K562 (cell line): Measurements from ENCODE around the gene PI16. TPM values are rescaled to one million over a fixed set of nuclear protein-coding genes. Genes with fewer than 3 reads are reported as not detected.

Experiments
- ATAC-seq: fragments of 200-7000 bp; cut with Tn5 transposase; 3 replicates; pipeline ENCODE4 v1.9.1; 2020; ENCODE audit warnings: moderate library complexity
- BruUV-seq: library from RNA; stranded (reverse); fragments of 400-500 nt; replicated peaks from 2 replicates; lab custom pipeline; 2021; lab: Mats Ljungman, UMichigan
- CTCF ChIA-PET: fragments of 300-600 bp; formaldehyde crosslinking; extraction: SDS; loops from one replicate; lab custom pipeline; 2021; ENCODE audit warnings: low intra/inter-chr PET ratio; lab: Yijun Ruan, JAX
- POLR2A ChIA-PET: fragments of 300-600, 350-650 bp; sonication (Branson Sonifier 250); formaldehyde crosslinking; extraction: SDS; loops from one replicate; lab custom pipeline; 2021; ENCODE audit warnings: antibody characterized with exemption, inconsistent platforms; lab: Yijun Ruan, JAX
- DNase-seq, 4 experiments: peaks; one replicate each; pipeline versions ENCODE4 v3.0.0 to v3.0.0-alpha.2; 2011 to 2018; ENCODE audit warnings: low spot score in 3 of 4, mixed read lengths in 3 of 4; ENCODE audit errors: extremely low read depth in 1 of 4
- FAIRE-seq: peaks from 2 replicates; lab custom pipeline; 2011; peaks lifted over from hg19 to GRCh38; lab: Jason Lieb, UNC
- H2AFZ ChIP-seq: 2 replicates; pipeline ENCODE4 v1.6.0; 2011; ENCODE audit warnings: low read depth, low read length, control low read depth, inconsistent platforms
- H3K27ac ChIP-seq: fragments of 200-600 bp; 3 replicates; pipeline ENCODE4 v1.8.0; 2011; ENCODE audit warnings: low read depth, mild to moderate bottlenecking, control low read depth, inconsistent platforms, low read length, moderate library complexity, mixed read lengths; ENCODE audit errors: extremely low read depth
- H3K27me3 ChIP-seq, 2 experiments: fragments of 300-600 bp in 1 of 2; 2 replicates in 1 of 2; 3 replicates in 1 of 2; pipeline versions ENCODE4 v1.6.0 to v1.8.0; 2011; ENCODE audit warnings: inconsistent platforms in 2 of 2, low read length in 2 of 2, mild to moderate bottlenecking in 1 of 2, mixed read lengths in 1 of 2, moderate library complexity in 1 of 2; ENCODE audit not compliant: control insufficient read depth in 2 of 2, insufficient read depth in 2 of 2
- H3K36me3 ChIP-seq: fragments of 300-600 bp; 3 replicates; pipeline ENCODE4 v1.8.0; 2011; ENCODE audit warnings: mild to moderate bottlenecking, low read length, inconsistent platforms; ENCODE audit not compliant: control insufficient read depth, insufficient read depth
- H3K4me1 ChIP-seq, 2 experiments: fragments of 200-600 bp in 1 of 2; replicated peaks in 1 of 2; 2 replicates in 1 of 2; 3 replicates in 1 of 2; pipeline versions ENCODE4 v1.5.1 to v1.8.0; 2011; ENCODE audit warnings: inconsistent platforms in 2 of 2, low read length in 2 of 2, mild to moderate bottlenecking in 1 of 2, mixed read lengths in 1 of 2, moderate library complexity in 1 of 2; ENCODE audit not compliant: control insufficient read depth in 2 of 2, insufficient read depth in 2 of 2
- H3K4me2 ChIP-seq: 2 replicates; pipeline ENCODE4 v1.6.1; 2011; ENCODE audit warnings: low read length, control low read depth, inconsistent platforms, mixed read lengths; ENCODE audit not compliant: insufficient read depth
- H3K4me3 ChIP-seq: fragments of 200-600 bp; sonication (generic), shearing (Covaris generic); 2 replicates; pipeline ENCODE4 v1.5.1; 2016; ENCODE audit warnings: control low read depth, inconsistent platforms
- H3K79me2 ChIP-seq: fragments of 200-600 bp; 3 replicates; pipeline ENCODE4 v1.8.0; 2011; ENCODE audit warnings: low read length, inconsistent platforms; ENCODE audit not compliant: control insufficient read depth, insufficient read depth
- H3K9ac ChIP-seq, 2 experiments: 2 replicates each; pipeline versions ENCODE4 v1.6.0 to v1.6.1; 2011; ENCODE audit warnings: low read depth in 2 of 2, low read length in 2 of 2, control low read depth in 1 of 2, inconsistent platforms in 1 of 2, mild to moderate bottlenecking in 1 of 2, mixed read lengths in 1 of 2; ENCODE audit not compliant: insufficient read depth in 1 of 2
- H3K9me1 ChIP-seq: one replicate; pipeline ENCODE4 v1.6.0; 2011; ENCODE audit warnings: inconsistent platforms, mild to moderate bottlenecking, low read length, moderate library complexity; ENCODE audit not compliant: control insufficient read depth, insufficient read depth
- H3K9me3 ChIP-seq: replicated peaks from 2 replicates; pipeline ENCODE4 v1.5.1; 2011; ENCODE audit warnings: low read depth, low read length, inconsistent platforms; ENCODE audit not compliant: control insufficient read depth, insufficient read depth
- H4K20me1 ChIP-seq: replicated peaks from 2 replicates; pipeline ENCODE4 v1.6.1; 2011; ENCODE audit warnings: low read length, inconsistent platforms, mixed read lengths; ENCODE audit not compliant: control insufficient read depth, insufficient read depth
- CEBPB ChIP-seq: fragments of 450-650 bp; IDR thresholded peaks from 2 replicates; pipeline ENCODE4 v1.6.1; 2016; ENCODE audit warnings: missing genetic modification characterization, missing compliant biosample characterization
- GATA2 ChIP-seq: sonication (generic); formaldehyde crosslinking; IDR thresholded peaks from 2 replicates; pipeline ENCODE4 v1.4.0; 2020; ENCODE audit warnings: mild to moderate bottlenecking, missing genetic modification reagents
- MYC ChIP-seq, 2 experiments: fragments of 250-450 bp in 1 of 2; sonication (Bioruptor Pico) in 1 of 2; IDR thresholded peaks; 2 replicates each; pipeline versions ENCODE4 v1.5.1 to v1.6.1; 2012 to 2021; ENCODE audit warnings: low read depth in 2 of 2, borderline replicate concordance in 1 of 2, improper control_type of control experiment in 1 of 2, low read length in 1 of 2, mild to moderate bottlenecking in 1 of 2, moderate library complexity in 1 of 2
- NFIX ChIP-seq: fragments of 250-450 bp; sonication (Bioruptor Pico); IDR thresholded peaks from 2 replicates; pipeline ENCODE4 v1.4.0; 2020; ENCODE audit warnings: low read depth, mild to moderate bottlenecking, moderate library complexity
- NFXL1 ChIP-seq: fragments of 450-650 bp; formaldehyde crosslinking; IDR thresholded peaks from 2 replicates; pipeline ENCODE4 v1.4.0; 2021; ENCODE audit warnings: mild to moderate bottlenecking
- POLR2AphosphoS2 ChIP-seq: IDR thresholded peaks from 2 replicates; pipeline ENCODE4 v1.6.1; 2012; ENCODE audit warnings: low read length, improper control_type of control experiment
- PTTG1 ChIP-seq: fragments of 450-650 bp; IDR thresholded peaks from 2 replicates; pipeline ENCODE4 v1.6.1; 2016; ENCODE audit warnings: low read depth, mild to moderate bottlenecking, missing genetic modification characterization, missing compliant biosample characterization
- TAF7 ChIP-seq: fragments of 450-650 bp; IDR thresholded peaks from 2 replicates; pipeline ENCODE4 v1.6.1; 2016; ENCODE audit warnings: missing genetic modification characterization, missing compliant biosample characterization
- TEAD2 ChIP-seq: fragments of 450-650 bp; IDR thresholded peaks from 2 replicates; pipeline ENCODE4 v1.6.1; 2016; ENCODE audit warnings: missing genetic modification characterization, control low read depth, missing compliant biosample characterization
- XRCC3 ChIP-seq: fragments of 450-650 bp; IDR thresholded peaks from 2 replicates; pipeline ENCODE4 v1.6.1; 2017; ENCODE audit warnings: mild to moderate bottlenecking, moderate library complexity
- YY1 ChIP-seq, 3 experiments: IDR thresholded peaks; 2 replicates each; pipeline ENCODE4 v1.6.1; 2011; ENCODE audit warnings: low read length in 2 of 3, mild to moderate bottlenecking in 2 of 3, moderate library complexity in 2 of 3, borderline replicate concordance in 1 of 3, control low read depth in 1 of 3, low read depth in 1 of 3; ENCODE audit not compliant: insufficient read depth in 3 of 3, insufficient replicate concordance in 2 of 3, control insufficient read depth in 1 of 3, insufficient read length in 1 of 3; ENCODE audit errors: extremely low read depth in 1 of 3
- ZBED1 ChIP-seq: IDR thresholded peaks from 2 replicates; pipeline ENCODE4 v1.6.1; 2014
- ZBTB40 ChIP-seq, 2 experiments: fragments of 450-650 bp in 1 of 2; sonication (generic) in 1 of 2; formaldehyde crosslinking in 1 of 2; IDR thresholded peaks; 2 replicates each; pipeline versions ENCODE4 v1.7.1 to v1.9.0; 2016 to 2022; ENCODE audit warnings: inconsistent platforms in 1 of 2, mild to moderate bottlenecking in 1 of 2, missing genetic modification reagents in 1 of 2
- WGBS: fragments of 100-300 bp; shearing (Covaris generic); methylation state at CpG from one replicate; pipeline ENCODE4 v1.1.6; 2016; ENCODE audit warnings: low coverage, mixed read lengths; ENCODE audit not compliant: insufficient coverage; ENCODE audit errors: missing lambda C conversion rate; 5-methylcytosine and 5-hydroxymethylcytosine counted together
- in situ Hi-C: fragments of 300-500 bp; cut with MboI; formaldehyde crosslinking; loops from 4 replicates; pipeline ENCODE4 v1.15.0; 2018; ENCODE audit warnings: inconsistent platforms, mixed read lengths
- intact Hi-C: fragments of 100-400 bp; cut with micrococcal nuclease; formaldehyde crosslinking; loops from 2 replicates; pipeline ENCODE4 v1.14.2; 2022
- polyA plus RNA-seq, 8 experiments: library from polyadenylated mRNA; depleted of rRNA in 4 of 8; stranded (reverse) in 5 of 8; unstranded in 3 of 8; fragments of >200 nt; fragmentation: Nextera tagmentation in 2 of 8; fragmentation: Illumina TruSeq in 1 of 8; extraction: Ambion mirVana in 2 of 8; extraction: Trizol in 1 of 8; gene quantifications; 2 replicates each; pipeline versions ENCODE4 v1.2.1 to v1.2.3, GENCODE V29; 2011 to 2014; ENCODE audit warnings: inconsistent platforms in 1 of 8, missing spikeins in 1 of 8
- total RNA-seq, 7 experiments: library from RNA; depleted of rRNA in 6 of 7; stranded (reverse); fragments of >200 nt in 6 of 7; fragmentation: Illumina TruSeq in 2 of 7; extraction: Trizol in 2 of 7; gene quantifications; 2 replicates each; pipeline versions ENCODE4 v1.2.1 to v1.2.3, GENCODE V29; 2011 to 2021; ENCODE audit warnings: low replicate concordance in 1 of 7

PI16 gene
- total and polyA plus RNA-seq, 9 of the 15 experiments (the other 6 are each of a cell fraction or from before 2014, with no cell fraction given) = 0.06 to 0.18 TPM; not detected in 7

GRCh38 chr6:36998723-36999038, 44.1 kb downstream of the PI16 start:
- in situ Hi-C loops = no loop called here
- FAIRE-seq (no peak), DNase-seq (no peak), ATAC-seq (no peak)
- no peak overlapping the region for H3K27ac ChIP-seq
- no peak overlapping the region for H3K4me3 ChIP-seq
- peaks cover 0 to 4% of the 10 kb centered on the region in 2 experiments; a peak in 1 of 5 replicates for H3K4me1 ChIP-seq
- 29% methylated on average over 8 of the region's 8 CpGs for WGBS
- H4K20me1 ChIP-seq = no peaks in the 10 kb centered on the region
- H3K9me3 ChIP-seq = no peaks in the 10 kb centered on the region
- no peak overlapping the region for H3K9ac ChIP-seq
- no peaks in the 10 kb centered on the region for H3K36me3 ChIP-seq
- H3K4me2 ChIP-seq = no peak overlapping the region
- POLR2A ChIA-PET = interaction anchor here (0.6 kb wide), 1 partner anchor 174 kb away, joined by 3 read pairs; no protein-coding TSS in a partner anchor
- CTCF ChIA-PET = no interaction called here
- no peaks in the 10 kb centered on the region for H3K79me2 ChIP-seq
- BruUV-seq = no TSS peak
- intact Hi-C loops = no loop called here
- H2AFZ ChIP-seq = no peak overlapping the region
- no peaks in the 10 kb centered on the region for H3K9me1 ChIP-seq
- peaks cover 39 to 51% of the 10 kb centered on the region in 2 experiments for H3K27me3 ChIP-seq
- TF ChIP-seq XRCC3 (no peak), PTTG1 (tag) (no peak), YY1 (IDR thresholded peaks at IDR 0.05; ENCODE audit: borderline replicate concordance in 1 of 3, control insufficient read depth in 1 of 3, extremely low read depth in 1 of 3, insufficient read depth in 3 of 3, insufficient read length in 1 of 3, insufficient replicate concordance in 2 of 3, low read depth in 1 of 3, low read length in 2 of 3) (no peak), TAF7 (tag) (no peak), ZBED1 (no peak), GATA2 (CRISPR knock-in tag) (no peak), POLR2AphosphoS2 (no peak), NFXL1 (CRISPR knock-in tag) (no peak), MYC (IDR thresholded peaks at IDR 0.05; ENCODE audit: low read depth, low read length) (no peak), MYC (CRISPR knock-in tag; IDR thresholded peaks at IDR 0.05; ENCODE audit: borderline replicate concordance, low read depth) (no peak), NFIX (CRISPR knock-in tag) (no peak), ZBTB40 (IDR thresholded peaks at IDR 0.05) (no peak), ZBTB40 (CRISPR knock-in tag; IDR thresholded peaks at IDR 0.05) (no peak), TEAD2 (tag) (no peak), CEBPB (tag) (no peak)
